Neural progenitor cell (in vitro differentiated cells): ENCODE measurements around the gene LMX1B. TPM values are rescaled to one million over a fixed set of nuclear protein-coding genes. Genes with fewer than 3 reads are reported as not detected.

Experiments
- DNase-seq: peaks from one replicate; pipeline ENCODE4 v3.0.0-alpha.2; 2016; ENCODE audit warnings: low spot score
- H2AFZ ChIP-seq: fragments of 200-600 bp; sonication (generic); replicated peaks from 2 replicates; pipeline ENCODE4 v1.6.1; 2016; ENCODE audit warnings: antibody characterized with exemption
- H3F3A ChIP-seq: fragments of 200-600 bp; sonication (generic); 2 replicates; pipeline ENCODE4 v1.6.1; 2016; ENCODE audit warnings: antibody characterized with exemption, low read depth
- H3K27ac ChIP-seq: fragments of 200-600 bp; sonication (generic); 2 replicates; pipeline ENCODE4 v1.5.1; 2016; ENCODE audit warnings: mild to moderate bottlenecking
- H3K27me3 ChIP-seq: fragments of 200-600 bp; sonication (generic); 2 replicates; pipeline ENCODE4 v1.6.1; 2016; ENCODE audit warnings: mild to moderate bottlenecking, moderate library complexity
- H3K36me3 ChIP-seq: fragments of 200-600 bp; sonication (generic); 2 replicates; pipeline ENCODE4 v1.5.1; 2016
- H3K4me1 ChIP-seq: fragments of 200-600 bp; sonication (generic); 2 replicates; pipeline ENCODE4 v1.6.1; 2016; ENCODE audit warnings: mixed run types
- H3K4me2 ChIP-seq: fragments of 200-600 bp; sonication (generic); 2 replicates; pipeline ENCODE4 v1.6.1; 2016
- H3K4me3 ChIP-seq: fragments of 200-600 bp; sonication (generic); 2 replicates; pipeline ENCODE4 v1.5.1; 2016
- H3K79me2 ChIP-seq: fragments of 200-600 bp; sonication (generic); 2 replicates; pipeline ENCODE4 v1.6.1; 2016; ENCODE audit warnings: low read depth
- H3K9ac ChIP-seq: fragments of 200-600 bp; sonication (generic); 2 replicates; pipeline ENCODE4 v1.6.1; 2016
- H3K9me3 ChIP-seq: fragments of 200-600 bp; sonication (generic); 2 replicates; pipeline ENCODE4 v1.5.1; 2016; ENCODE audit warnings: low read depth
- H4K20me1 ChIP-seq: fragments of 200-600 bp; sonication (generic); 2 replicates; pipeline ENCODE4 v1.6.1; 2016; ENCODE audit warnings: low read depth
- H3K27ac Mint-ChIP-seq: 3 replicates; pipeline ENCODE4 v1.8.0; 2021; ENCODE audit warnings: mixed read lengths
- H3K27me3 Mint-ChIP-seq: 2 replicates; pipeline ENCODE4 v1.8.0; 2022; ENCODE audit warnings: low read depth, mild to moderate bottlenecking, inconsistent platforms, moderate library complexity, mixed read lengths; ENCODE audit not compliant: insufficient read depth
- H3K36me3 Mint-ChIP-seq: 3 replicates; pipeline ENCODE4 v1.8.0; 2021; ENCODE audit warnings: mixed read lengths
- H3K4me1 Mint-ChIP-seq: 3 replicates; pipeline ENCODE4 v1.8.0; 2021; ENCODE audit warnings: mixed read lengths
- H3K4me3 Mint-ChIP-seq: 3 replicates; pipeline ENCODE4 v1.8.0; 2021; ENCODE audit warnings: mild to moderate bottlenecking, moderate library complexity, mixed read lengths
- H3K9me3 Mint-ChIP-seq: 3 replicates; pipeline ENCODE4 v1.8.0; 2020; ENCODE audit warnings: mixed read lengths
- CTCF ChIP-seq: fragments of 200-600 bp; sonication (generic); IDR thresholded peaks from 2 replicates; pipeline ENCODE4 v1.5.1; 2017; ENCODE audit warnings: antibody characterized with exemption, mild to moderate bottlenecking
- EZH2 ChIP-seq: fragments of 200-600 bp; sonication (generic); IDR thresholded peaks from 2 replicates; pipeline ENCODE4 v1.6.1; 2017; ENCODE audit warnings: antibody characterized with exemption, mild to moderate bottlenecking, moderate library complexity
- EZH2phosphoT487 ChIP-seq: fragments of 200-600 bp; sonication (generic); IDR thresholded peaks from 2 replicates; pipeline ENCODE4 v1.6.1; 2017; ENCODE audit warnings: antibody characterized with exemption
- total RNA-seq: library from RNA; depleted of rRNA; stranded (reverse); fragments of >200 nt; gene quantifications from 2 replicates; pipeline ENCODE4 v1.2.3, GENCODE V29; 2015; ENCODE audit warnings: low replicate concordance

The LMX1B gene
- total RNA-seq, 1 donor from 2014 or later, result 0.19 TPM

GRCh38 chr9:126614088-126614454 lies 343 bp downstream of the LMX1B start:
- H3K4me3 Mint-ChIP-seq, result peak overlapping the region; percentile 93
- no peak overlapping the region for H3K4me3 ChIP-seq
- H3K4me1 ChIP-seq, result peaks cover 64% of the 10 kb centered on the region
- no peaks in the 10 kb centered on the region for H3K36me3 ChIP-seq
- no peak for TF ChIP-seq EZH2phosphoT487
- TF ChIP-seq CTCF, result no peak
- TF ChIP-seq EZH2, result no peak
- H3K27ac ChIP-seq, result no peak overlapping the region
- H3K27me3 Mint-ChIP-seq, result peaks cover 66% of the 10 kb centered on the region
- no peak overlapping the region for H3K9ac ChIP-seq
- peaks cover 99% of the 10 kb centered on the region for H3K27me3 ChIP-seq
- peaks cover 82% of the 10 kb centered on the region for H4K20me1 ChIP-seq
- H3F3A ChIP-seq, result peaks cover 50% of the 10 kb centered on the region
- peaks cover 3% of the 10 kb centered on the region for H3K36me3 Mint-ChIP-seq
- no peaks in the 10 kb centered on the region for H3K9me3 ChIP-seq
- H3K79me2 ChIP-seq, result no peaks in the 10 kb centered on the region
- peak; percentile 81 for DNase-seq
- peaks cover 56% of the 10 kb centered on the region for H3K4me1 Mint-ChIP-seq
- H3K9me3 Mint-ChIP-seq, result no peaks in the 10 kb centered on the region
- no peak overlapping the region for H3K27ac Mint-ChIP-seq
- H3K4me2 ChIP-seq, result no peak overlapping the region
- no peak overlapping the region for H2AFZ ChIP-seq

- Histone ChIP-seq H3K4me3 (no peak overlapping the region), H4K20me1 (peaks cover 83% of the 10 kb centered on the region), H3K4me1 (peaks cover 64% of the 10 kb centered on the region), H3K9me3 (no peaks in the 10 kb centered on the region), H3K9ac (no peak overlapping the region), H3K27ac (no peak overlapping the region), H3K27me3 (peaks cover 99% of the 10 kb centered on the region), H2AFZ (no peak overlapping the region), H3K4me2 (peak overlapping the region; percentile 71), H3K36me3 (no peaks in the 10 kb centered on the region), H3K79me2 (no peaks in the 10 kb centered on the region), H3F3A (peaks cover 50% of the 10 kb centered on the region)
- H3K4me1 Mint-ChIP-seq, result peaks cover 56% of the 10 kb centered on the region
- peak overlapping the region; percentile 76 for H3K27ac Mint-ChIP-seq
- TF ChIP-seq EZH2phosphoT487, result peak; percentile 97
- no peak for TF ChIP-seq CTCF
- peak; percentile 99 for TF ChIP-seq EZH2
- H3K36me3 Mint-ChIP-seq, result peaks cover 3% of the 10 kb centered on the region
- H3K9me3 Mint-ChIP-seq, result no peaks in the 10 kb centered on the region
- DNase-seq, result no peak
- H3K4me3 Mint-ChIP-seq, result peak overlapping the region; percentile 93
- H3K27me3 Mint-ChIP-seq, result peaks cover 68% of the 10 kb centered on the region
Measured at GRCh38 chr9:126614455-126615244, 922 bp downstream of the LMX1B start.

GRCh38 chr9:126615245-126615790 lies 1.6 kb downstream of the LMX1B start:
- no peak overlapping the region for H2AFZ ChIP-seq
- H3K27me3 ChIP-seq, result peaks cover 99% of the 10 kb centered on the region
- H3K79me2 ChIP-seq, result no peaks in the 10 kb centered on the region
- H4K20me1 ChIP-seq, result peaks cover 83% of the 10 kb centered on the region
- Mint-ChIP-seq H3K9me3 (no peaks in the 10 kb centered on the region), H3K27ac (no peak overlapping the region), H3K36me3 (peaks cover 3% of the 10 kb centered on the region), H3K27me3 (peaks cover 69% of the 10 kb centered on the region), H3K4me3 (peak overlapping the region; percentile 81), H3K4me1 (peaks cover 57% of the 10 kb centered on the region)
- H3K9ac ChIP-seq, result no peak overlapping the region
- H3K4me1 ChIP-seq, result peaks cover 60% of the 10 kb centered on the region
- H3K27ac ChIP-seq, result no peak overlapping the region
- peak; percentile 96 for TF ChIP-seq EZH2
- TF ChIP-seq CTCF, result no peak
- peak; percentile 92 for TF ChIP-seq EZH2phosphoT487
- H3K4me3 ChIP-seq, result peak overlapping the region; percentile 35
- peaks cover 50% of the 10 kb centered on the region for H3F3A ChIP-seq
- peak; percentile 55 for DNase-seq
- H3K36me3 ChIP-seq, result no peaks in the 10 kb centered on the region
- H3K4me2 ChIP-seq, result peak overlapping the region; percentile 71
- no peaks in the 10 kb centered on the region for H3K9me3 ChIP-seq
